ENCODE data around the gene DRAM1. TPM values are rescaled to one million over a fixed set of nuclear protein-coding genes. Genes with fewer than 3 reads are reported as not detected.

Gene DRAM1
- total and polyA plus RNA-seq, 2 of the 4 experiments (the other 2 are of a cell fraction): 20.0 to 27.2 TPM

GRCh38 chr12:101858361-101858760 lies 19.0 kb upstream of the DRAM1 start:
- Histone ChIP-seq H4K5ac (ENCODE audit: low read depth, low read length) (peak overlapping the region; percentile 62; the same call in 1 of the 2 replicates), H3K27me3 (ENCODE audit: control insufficient read depth, insufficient read depth, low read length) (no peaks in the 10 kb centered on the region), H3K36me3 (ENCODE audit: control insufficient read depth, insufficient read depth, low read length) (no peaks in the 10 kb centered on the region), H3K9me1 (ENCODE audit: insufficient read depth, low read length) (peaks cover 8% of the 10 kb centered on the region; the same call in 1 of the 2 replicates), H3K9ac (ENCODE audit: low read depth, low read length) (no peak overlapping the region), H2BK15ac (ENCODE audit: low read depth, low read length) (0 out of 3 replicates have a peak overlapping the region, but pooled peaks have one; percentile 11), H4K91ac (ENCODE audit: insufficient read depth, low read depth, low read length) (0 out of 2 replicates have a peak overlapping the region, but pooled peaks have one; percentile 19), H3K79me1 (ENCODE audit: low read depth in 1 of 2, low read length in 2 of 2) (no peaks in the 10 kb centered on the region), H4K8ac (ENCODE audit: low read depth in 2 of 2, low read length in 2 of 2) (no peak overlapping the region), H4K20me1 (ENCODE audit: insufficient read depth, low read length) (no peaks in the 10 kb centered on the region), H3K4me2 (ENCODE audit: low read depth, low read length) (no peak overlapping the region), H2AK9ac (replicated peaks; ENCODE audit: low read depth, low read length, poor library complexity) (no peak overlapping the region), H2AK5ac (ENCODE audit: low read depth, low read length) (peak overlapping the region; percentile 42; the same call in 1 of the 2 replicates), H2BK120ac (ENCODE audit: low read depth, low read length) (peak overlapping the region; percentile 12; the same call in 1 of the 2 replicates), H3K23ac (ENCODE audit: low read depth, low read length) (no peak overlapping the region), H3K14ac (replicated peaks; ENCODE audit: low read depth, low read length) (no peak overlapping the region), H3K4me1 (ENCODE audit: control insufficient read depth, insufficient read depth, low read length) (peaks cover 20% of the 10 kb centered on the region), H3K27ac (ENCODE audit: insufficient read depth, low read length) (no peak overlapping the region), H3K18ac (ENCODE audit: low read depth, low read length) (peak overlapping the region; percentile 84; the same call in 1 of the 2 replicates), H3K4ac (ENCODE audit: low read depth, low read length) (peak overlapping the region; percentile 15; the same call in 1 of the 2 replicates), H3K56ac (ENCODE audit: extremely low read depth, insufficient read depth, low read length) (no peak overlapping the region), H3K9me3 (ENCODE audit: control insufficient read depth, insufficient read depth, low read length) (no peaks in the 10 kb centered on the region), H2AFZ (replicated peaks; ENCODE audit: low read length, poor library complexity) (no peak overlapping the region), H2BK20ac (ENCODE audit: low read depth, low read length) (peak overlapping the region; percentile 69; the same call in 1 of the 2 replicates), H3K4me3 (ENCODE audit: insufficient read depth, low read depth, low read length) (no peak overlapping the region), H2BK5ac (ENCODE audit: low read depth, low read length, poor library complexity, severe bottlenecking) (no peak overlapping the region)
- DNase-seq (no peak), ATAC-seq (ENCODE audit: low read depth) (no peak)
- BruUV-seq (replicated peaks): no TSS peak
- ChIA-PET CTCF (no interaction called here), POLR2A (ENCODE audit: unreplicated experiment) (interaction anchor here (0.5 kb wide), 1 partner anchor 33 kb away, joined by 6 read pairs; no protein-coding TSS in a partner anchor)
- intact Hi-C loops (cut with micrococcal nuclease) (no loop called here), in situ Hi-C loops (cut with MboI; ENCODE audit: low sequenced_read_pairs) (no loop called here), dilution Hi-C loops (cut with HindIII; ENCODE audit: low sequenced_read_pairs, unreplicated experiment) (no loop called here)
- 100% methylated on average over 1 of the region's 3 CpGs; no CpG with 5 or more reads in 1 of the 2 experiments for WGBS, 2 experiments (ENCODE audit: extremely low coverage in 2 of 2, insufficient read length in 1 of 2)
- TF ChIP-seq NFE2L2 (IDR thresholded peaks at IDR 0.05; ENCODE audit: low read depth, low read length) (no peak), CTCF (conservative IDR thresholded peaks at IDR 0.05; ENCODE audit: low read depth, low read length) (no peak), SMC3 (IDR thresholded peaks at IDR 0.05; ENCODE audit: low read depth, low read length) (no peak), CHD1 (IDR thresholded peaks at IDR 0.05; ENCODE audit: low read depth, low read length) (no peak), ELK1 (IDR thresholded peaks at IDR 0.05; ENCODE audit: borderline replicate concordance, low read depth, low read length) (no peak), FOS (IDR thresholded peaks at IDR 0.05; ENCODE audit: low read depth, low read length) (no peak), MAFK (IDR thresholded peaks at IDR 0.05; ENCODE audit: low read depth, low read length) (no peak), BHLHE40 (IDR thresholded peaks at IDR 0.05; ENCODE audit: low read depth, low read length) (no peak), MAZ (IDR thresholded peaks at IDR 0.05; ENCODE audit: borderline replicate concordance, low read depth, low read length) (no peak), RFX5 (IDR thresholded peaks at IDR 0.05; ENCODE audit: low read depth, low read length) (no peak)

Measured in IMR-90 (cell line).